BE2C (cell line): ENCODE data around the gene CDC5L.
A peak's percentile ranks its signal among the peaks of the same experiment; 100 is the strongest.

Source experiments
- DNase-seq: peaks from one replicate; pipeline ENCODE4 v3.0.0-alpha.2; 2020
- H3K27me3 ChIP-seq: fragments of 250-450 bp; sonication (Bioruptor Pico); 2 replicates; pipeline ENCODE4 v1.5.1; 2020; ENCODE audit warnings: mild to moderate bottlenecking
- H3K36me3 ChIP-seq: fragments of 250-450 bp; sonication (Bioruptor Pico); 2 replicates; pipeline ENCODE4 v1.5.1; 2020; ENCODE audit warnings: mild to moderate bottlenecking
- H3K4me1 ChIP-seq: fragments of 250-450 bp; sonication (Bioruptor Pico); 2 replicates; pipeline ENCODE4 v1.5.1; 2020
- H3K4me3 ChIP-seq: 2 replicates; pipeline ENCODE4 v1.5.1; 2011; ENCODE audit warnings: low read depth, low read length
- H3K9me3 ChIP-seq: fragments of 250-450 bp; sonication (Bioruptor Pico); 2 replicates; pipeline ENCODE4 v1.5.1; 2020
- TF ChIP-seq, protein P1 (sequence below): IDR thresholded peaks from 2 replicates; pipeline ENCODE4 v1.5.1; 2012; ENCODE audit warnings: mild to moderate bottlenecking, low read depth, low read length

Gene CDC5L

DNA sequence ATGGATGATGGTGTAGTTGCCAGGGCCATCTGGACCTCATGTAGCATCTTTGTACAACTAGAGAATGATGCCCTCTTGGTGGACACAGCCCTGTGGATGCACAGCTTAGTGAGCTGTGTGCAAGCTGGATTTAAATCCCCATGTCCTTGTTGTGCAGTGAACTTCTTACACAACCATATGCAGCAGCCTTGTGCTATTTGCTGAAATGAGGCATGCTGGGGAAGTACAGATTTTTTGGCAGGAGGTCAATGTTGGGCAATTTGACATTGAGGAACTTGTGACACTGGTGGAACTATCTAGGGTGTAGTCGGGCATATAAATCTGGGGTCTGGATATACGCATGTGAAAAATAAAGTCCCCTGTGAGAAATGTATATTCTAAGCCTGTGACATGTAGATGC is 5.8 kb upstream of the CDC5L start:
- Histone ChIP-seq H3K36me3 (no peaks in the 10 kb centered on the region), H3K9me3 (no peaks in the 10 kb centered on the region), H3K4me3 (no peak overlapping the region), H3K27me3 (no peaks in the 10 kb centered on the region), H3K4me1 (no peaks in the 10 kb centered on the region)
- DNase-seq: no peak
- TF ChIP-seq, protein P1, sequence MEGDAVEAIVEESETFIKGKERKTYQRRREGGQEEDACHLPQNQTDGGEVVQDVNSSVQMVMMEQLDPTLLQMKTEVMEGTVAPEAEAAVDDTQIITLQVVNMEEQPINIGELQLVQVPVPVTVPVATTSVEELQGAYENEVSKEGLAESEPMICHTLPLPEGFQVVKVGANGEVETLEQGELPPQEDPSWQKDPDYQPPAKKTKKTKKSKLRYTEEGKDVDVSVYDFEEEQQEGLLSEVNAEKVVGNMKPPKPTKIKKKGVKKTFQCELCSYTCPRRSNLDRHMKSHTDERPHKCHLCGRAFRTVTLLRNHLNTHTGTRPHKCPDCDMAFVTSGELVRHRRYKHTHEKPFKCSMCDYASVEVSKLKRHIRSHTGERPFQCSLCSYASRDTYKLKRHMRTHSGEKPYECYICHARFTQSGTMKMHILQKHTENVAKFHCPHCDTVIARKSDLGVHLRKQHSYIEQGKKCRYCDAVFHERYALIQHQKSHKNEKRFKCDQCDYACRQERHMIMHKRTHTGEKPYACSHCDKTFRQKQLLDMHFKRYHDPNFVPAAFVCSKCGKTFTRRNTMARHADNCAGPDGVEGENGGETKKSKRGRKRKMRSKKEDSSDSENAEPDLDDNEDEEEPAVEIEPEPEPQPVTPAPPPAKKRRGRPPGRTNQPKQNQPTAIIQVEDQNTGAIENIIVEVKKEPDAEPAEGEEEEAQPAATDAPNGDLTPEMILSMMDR: no peak

DNA sequence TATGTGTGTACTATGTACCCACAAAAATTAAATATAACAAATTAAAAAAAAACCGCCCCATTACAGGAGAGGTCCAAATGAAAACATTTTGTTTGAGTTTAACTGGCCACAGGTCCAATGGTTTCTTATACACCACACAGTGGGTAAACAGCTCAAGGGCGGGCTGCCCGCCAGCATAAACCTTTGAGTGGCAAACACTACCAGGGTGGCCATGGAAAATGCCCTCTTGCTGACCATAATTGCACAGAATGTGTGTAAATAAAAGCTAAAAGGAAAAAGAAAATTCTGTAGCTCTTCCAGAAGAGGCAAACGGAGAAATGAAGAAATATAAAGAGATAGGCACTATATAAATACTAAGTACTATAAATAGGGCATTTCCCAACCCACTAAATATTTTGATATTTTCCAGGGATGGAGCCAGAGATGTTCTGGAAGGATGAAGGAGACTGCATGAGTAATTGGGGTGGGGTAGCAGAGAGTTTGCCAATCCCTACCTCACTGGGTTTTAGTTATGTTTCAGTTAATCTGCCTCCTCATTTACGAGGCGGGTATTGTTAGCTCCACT is 1.1 kb upstream of the CDC5L start:
- H3K4me3 ChIP-seq: peak overlapping the region; percentile 85
- TF ChIP-seq, protein P1: no peak
- H3K4me1 ChIP-seq: peaks cover 2% of the 10 kb centered on the region
- H3K9me3 ChIP-seq: no peaks in the 10 kb centered on the region
- peaks cover 8% of the 10 kb centered on the region for H3K36me3 ChIP-seq
- no peaks in the 10 kb centered on the region for H3K27me3 ChIP-seq
- DNase-seq: no peak

DNA sequence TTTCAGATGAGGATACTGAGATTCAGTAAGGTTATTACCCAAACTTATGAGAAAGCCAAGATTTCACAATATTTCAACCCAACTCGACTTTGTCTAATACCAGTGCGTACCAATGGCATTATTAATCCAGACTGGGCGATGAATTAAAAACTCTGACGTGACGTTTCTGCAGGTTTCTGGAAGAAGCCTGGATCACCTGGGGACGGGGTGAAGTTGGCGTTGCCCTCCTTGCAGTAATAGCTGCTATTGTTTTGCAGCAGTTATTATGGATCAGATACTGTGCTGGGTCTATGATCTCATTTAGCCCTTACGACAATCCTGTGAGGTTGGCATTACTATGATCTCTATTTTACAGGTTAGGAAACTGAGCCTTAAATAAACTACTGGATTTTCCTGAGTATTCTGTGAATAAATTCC is 569 bp upstream of the CDC5L start:
- Histone ChIP-seq H3K4me3 (peak overlapping the region; percentile 85), H3K27me3 (no peaks in the 10 kb centered on the region), H3K4me1 (peaks cover 2% of the 10 kb centered on the region), H3K9me3 (no peaks in the 10 kb centered on the region), H3K36me3 (peaks cover 13% of the 10 kb centered on the region)
- DNase-seq: no peak
- TF ChIP-seq, protein P1: no peak

DNA sequence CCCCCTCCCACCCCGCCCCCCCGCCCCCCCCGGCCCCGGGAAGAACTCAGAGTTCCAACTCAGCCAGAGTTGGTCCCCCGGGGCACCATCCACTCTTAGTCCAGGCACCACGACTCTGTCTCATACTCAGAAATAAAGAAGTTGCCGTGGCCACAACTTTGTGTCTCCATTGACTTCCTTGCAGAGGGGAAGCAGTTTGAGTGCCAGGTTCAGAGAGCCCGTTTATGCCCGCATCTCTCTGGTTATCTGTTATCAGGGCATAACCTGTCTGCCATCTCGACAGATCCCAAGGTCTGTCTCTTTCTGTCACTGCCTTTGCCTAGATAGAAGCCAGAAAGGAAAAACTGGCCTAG is 605 bp downstream of the CDC5L start:
- H3K27me3 ChIP-seq: no peaks in the 10 kb centered on the region
- no peaks in the 10 kb centered on the region for H3K9me3 ChIP-seq
- peaks cover 2% of the 10 kb centered on the region for H3K4me1 ChIP-seq
- peaks cover 23% of the 10 kb centered on the region for H3K36me3 ChIP-seq
- DNase-seq: no peak
- peak overlapping the region; percentile 85 for H3K4me3 ChIP-seq
- TF ChIP-seq, protein P1: no peak

DNA sequence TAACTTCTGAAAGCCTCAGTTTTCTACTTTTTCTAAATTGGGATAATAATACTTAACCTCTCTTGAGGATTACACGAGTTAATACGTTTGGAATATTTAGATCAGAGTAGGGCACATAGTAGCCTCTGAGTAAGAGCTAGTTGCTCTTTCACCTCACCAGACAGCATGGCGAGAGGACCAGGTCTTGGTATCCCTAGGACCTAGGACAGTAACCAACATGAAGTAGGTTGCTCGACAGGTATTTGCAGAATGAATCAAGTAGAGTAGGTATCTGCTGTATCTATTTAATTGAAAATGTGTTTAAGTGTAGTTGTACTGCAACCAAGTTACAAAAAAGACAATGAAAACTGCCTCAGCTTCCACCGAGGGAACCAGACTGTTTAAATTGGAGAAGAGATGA is 1.4 kb downstream of the CDC5L start:
- Histone ChIP-seq H3K27me3 (no peaks in the 10 kb centered on the region), H3K36me3 (peaks cover 31% of the 10 kb centered on the region), H3K4me1 (peaks cover 2% of the 10 kb centered on the region), H3K9me3 (no peaks in the 10 kb centered on the region), H3K4me3 (peak overlapping the region; percentile 85)
- TF ChIP-seq, protein P1: no peak
- no peak for DNase-seq

DNA sequence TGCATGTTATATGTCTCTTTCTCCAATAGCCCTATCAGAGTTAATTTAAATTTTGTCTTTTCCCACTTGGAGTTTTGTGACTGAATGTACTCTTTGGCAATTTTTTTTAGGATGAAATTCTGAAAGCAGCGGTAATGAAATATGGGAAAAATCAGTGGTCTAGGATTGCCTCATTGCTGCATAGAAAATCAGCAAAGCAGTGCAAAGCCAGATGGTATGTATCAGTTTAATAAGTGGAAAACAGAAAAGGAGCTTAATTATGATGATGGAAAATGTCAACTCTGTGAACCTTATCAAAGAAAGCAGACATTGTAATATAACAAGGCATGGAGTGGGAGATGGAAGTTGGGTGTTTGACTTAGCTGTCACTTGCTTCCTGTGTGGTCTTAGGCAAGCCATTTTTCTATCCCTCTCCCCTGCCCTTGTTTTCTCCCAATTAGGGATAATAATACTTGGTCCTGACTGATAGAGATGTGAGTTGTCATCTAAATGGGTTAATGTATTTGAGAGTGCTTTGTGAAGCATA is 2.7 kb downstream of the CDC5L start:
- 0 out of 2 replicates have a peak overlapping the region, but pooled peaks have one; percentile 85 for H3K4me3 ChIP-seq
- H3K9me3 ChIP-seq: no peaks in the 10 kb centered on the region
- no peaks in the 10 kb centered on the region for H3K27me3 ChIP-seq
- DNase-seq: no peak
- TF ChIP-seq, protein P1: no peak
- peaks cover 2% of the 10 kb centered on the region for H3K4me1 ChIP-seq
- H3K36me3 ChIP-seq: peaks cover 42% of the 10 kb centered on the region
